HCT116 (cell line): ENCODE measurements around the gene TMEM135. TPM values are rescaled to one million over a fixed set of nuclear protein-coding genes. Genes with fewer than 3 reads are reported as not detected.
A peak's percentile ranks its signal among the peaks of the same experiment; 100 is the strongest.

ENCODE experiments used
- ATAC-seq: fragments of 200-7000 bp; cut with Tn5 transposase; 2 replicates; pipeline ENCODE4 v1.9.1; 2020; ENCODE audit warnings: mild to moderate bottlenecking, moderate library complexity
- BruUV-seq: library from RNA; stranded (reverse); fragments of 400-500 nt; replicated peaks from 2 replicates; lab custom pipeline; 2021; lab: Mats Ljungman, UMichigan
- CTCF ChIA-PET: fragments of 300-600 bp; sonication (Branson Sonifier 250); formaldehyde crosslinking; loops from one replicate; lab custom pipeline; 2021; ENCODE audit warnings: antibody characterized with exemption; lab: Charles Lee
- POLR2A ChIA-PET: fragments of 300-600, 350-600 bp; sonication (Branson Sonifier 250); formaldehyde crosslinking; loops from one replicate; lab custom pipeline; 2021; ENCODE audit warnings: antibody characterized with exemption; lab: Charles Lee
- RAD21 ChIA-PET, 2 experiments: fragments of 300-600 bp; sonication (Branson Sonifier 250); formaldehyde crosslinking; loops; one replicate each; lab custom pipeline; 2023; ENCODE audit warnings: low total read pairs in 2 of 2; ENCODE audit not compliant: uncharacterized antibody in 2 of 2, unreplicated experiment in 2 of 2, low non-redundant PET in 1 of 2; lab: Charles Lee
- DNase-seq: peaks from one replicate; pipeline ENCODE4 v3.0.0-alpha.2; 2010; ENCODE audit warnings: low read depth, low spot score
- H2AFZ ChIP-seq: fragments of 200-600 bp; shearing (Covaris generic), sonication (generic); 2 replicates; pipeline ENCODE4 v1.6.1; 2017; ENCODE audit warnings: low read depth, mixed run types, mixed read lengths, antibody characterized with exemption, low read length; ENCODE audit not compliant: poor library complexity, severe bottlenecking
- H3K27ac ChIP-seq: 2 replicates; pipeline ENCODE4 v1.5.1; 2012; ENCODE audit warnings: low read depth, low read length
- H3K27me3 ChIP-seq: fragments of 200-600 bp; sonication (generic); 2 replicates; pipeline ENCODE4 v1.6.1; 2016; ENCODE audit warnings: mixed run types, low read length, mixed read lengths; ENCODE audit not compliant: insufficient read depth
- H3K36me3 ChIP-seq, 2 experiments: fragments of 200-500 bp in 1 of 2; fragments of 200-600 bp in 1 of 2; sonication (Bioruptor generic) in 1 of 2; sonication (generic) in 1 of 2; 2 replicates each; pipeline versions ENCODE4 v1.5.1 to v1.6.1; 2014 to 2016; ENCODE audit warnings: low read length in 2 of 2, inconsistent platforms in 1 of 2, mixed read lengths in 1 of 2, mixed run types in 1 of 2; ENCODE audit not compliant: insufficient read depth in 2 of 2, control insufficient read depth in 1 of 2
- H3K4me1 ChIP-seq, 2 experiments: fragments of 200-600 bp in 1 of 2; sonication (generic) in 1 of 2; 2 replicates each; pipeline versions ENCODE4 v1.5.1 to v1.6.1; 2012 to 2017; ENCODE audit warnings: low read length in 2 of 2, inconsistent platforms in 1 of 2, mild to moderate bottlenecking in 1 of 2, mixed read lengths in 1 of 2, mixed run types in 1 of 2, moderate library complexity in 1 of 2; ENCODE audit not compliant: insufficient read depth in 2 of 2, control insufficient read depth in 1 of 2
- H3K4me2 ChIP-seq: fragments of 200-600 bp; sonication (generic); 2 replicates; pipeline ENCODE4 v1.6.1; 2017; ENCODE audit warnings: mixed run types, low read length, mixed read lengths
- H3K4me3 ChIP-seq, 2 experiments: fragments of 200-600 bp in 1 of 2; sonication (generic) in 1 of 2; replicated peaks in 1 of 2; 2 replicates each; pipeline ENCODE4 v1.5.1; 2011 to 2016; ENCODE audit warnings: low read length in 2 of 2, control low read depth in 1 of 2, low read depth in 1 of 2, mild to moderate bottlenecking in 1 of 2, mixed read lengths in 1 of 2, mixed run types in 1 of 2
- H3K79me2 ChIP-seq: fragments of 200-600 bp; sonication (generic); 2 replicates; pipeline ENCODE4 v1.6.1; 2017; ENCODE audit warnings: mild to moderate bottlenecking, mixed run types, low read length, moderate library complexity, mixed read lengths; ENCODE audit not compliant: insufficient read depth
- H3K9ac ChIP-seq: fragments of 200-600 bp; sonication (generic); 2 replicates; pipeline ENCODE4 v1.6.1; 2016; ENCODE audit warnings: low read length, mixed read lengths
- H3K9me2 ChIP-seq: fragments of 200-600 bp; sonication (generic), shearing (Covaris generic); 2 replicates; pipeline ENCODE4 v1.6.1; 2017; ENCODE audit warnings: mixed run types, mild to moderate bottlenecking, moderate library complexity; ENCODE audit not compliant: insufficient read depth
- H3K9me3 ChIP-seq, 2 experiments: fragments of 200-500 bp in 1 of 2; fragments of 200-600 bp in 1 of 2; sonication (Bioruptor generic) in 1 of 2; sonication (generic) in 1 of 2; 2 replicates each; pipeline ENCODE4 v1.6.1; 2014 to 2017; ENCODE audit warnings: low read length in 2 of 2, mixed read lengths in 2 of 2, inconsistent platforms in 1 of 2, low read depth in 1 of 2, mild to moderate bottlenecking in 1 of 2, mixed run types in 1 of 2, moderate library complexity in 1 of 2; ENCODE audit not compliant: control insufficient read depth in 1 of 2, insufficient read depth in 1 of 2
- H4K20me1 ChIP-seq: fragments of 200-600 bp; sonication (generic), shearing (Covaris generic); 2 replicates; pipeline ENCODE4 v1.6.1; 2017; ENCODE audit warnings: mixed run types, mild to moderate bottlenecking, moderate library complexity; ENCODE audit not compliant: insufficient read depth
- CBX3 ChIP-seq: IDR thresholded peaks from 2 replicates; pipeline ENCODE4 v1.6.1; 2012; ENCODE audit warnings: low read depth
- CTCF ChIP-seq, 3 experiments: fragments of 200-600 bp in 1 of 3; sonication (generic) in 1 of 3; IDR thresholded peaks in 2 of 3; conservative IDR thresholded peaks in 1 of 3; 2 replicates each; pipeline ENCODE4 v1.5.1; 2012 to 2017; ENCODE audit warnings: low read depth in 2 of 3, low read length in 2 of 3, antibody characterized with exemption in 1 of 3, borderline replicate concordance in 1 of 3, control low read depth in 1 of 3, mild to moderate bottlenecking in 1 of 3, mixed read lengths in 1 of 3, mixed run types in 1 of 3, moderate library complexity in 1 of 3; ENCODE audit not compliant: insufficient read depth in 1 of 3
- ELF1 ChIP-seq: IDR thresholded peaks from 2 replicates; pipeline ENCODE4 v1.6.1; 2012; ENCODE audit warnings: low read depth, borderline replicate concordance
- POLR2A ChIP-seq: IDR thresholded peaks from 2 replicates; pipeline ENCODE4 v1.7.0; 2011; ENCODE audit warnings: borderline replicate concordance; ENCODE audit not compliant: insufficient read depth, insufficient read length; ENCODE audit errors: extremely low read depth
- POLR2AphosphoS5 ChIP-seq: IDR thresholded peaks from 2 replicates; pipeline ENCODE4 v1.6.1; 2011; ENCODE audit warnings: mild to moderate bottlenecking, low read depth, low read length, moderate library complexity
- RAD21 ChIP-seq: IDR thresholded peaks from 2 replicates; pipeline ENCODE4 v1.6.1; 2012; ENCODE audit warnings: low read depth, mild to moderate bottlenecking
- intact Hi-C: fragments of 100-400 bp; cut with micrococcal nuclease; formaldehyde crosslinking; loops from 2 replicates; pipeline ENCODE4 v1.10.0; 2022
- total RNA-seq: library from RNA; stranded (reverse); gene quantifications from one replicate; pipeline ENCODE4 v1.2.1, GENCODE V29; 2021; ENCODE audit not compliant: unreplicated experiment

The TMEM135 gene
- total RNA-seq, 1 experiment from 2014 or later = 50.6 TPM

DNA sequence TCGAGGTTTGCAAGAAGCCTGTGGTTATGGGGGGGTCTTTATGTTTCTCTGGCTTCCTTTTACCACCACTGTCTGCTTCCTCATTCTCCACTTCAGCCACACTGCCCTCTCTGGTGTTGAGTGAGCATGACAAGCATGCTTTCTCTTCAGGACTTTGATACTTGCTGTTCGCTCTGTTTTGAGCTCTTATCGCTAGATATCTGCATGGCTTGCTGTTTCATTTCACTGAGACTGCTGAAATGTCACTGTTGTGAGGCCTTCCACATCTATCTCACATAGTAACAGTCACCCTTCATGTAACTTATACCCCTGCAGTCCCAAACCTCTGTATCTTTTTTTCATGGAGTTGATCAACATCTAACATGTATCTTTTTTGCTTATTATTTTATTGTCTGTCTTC is 59.8 kb downstream of the TMEM135 start:
- no peak overlapping the region for H3K9ac ChIP-seq

More for the DNA sequence above, 59.8 kb downstream of the TMEM135 start:
- ChIA-PET CTCF (interaction anchor here (1.0 to 1.6 kb wide), 10 partner anchors 8 to 110 kb away, joined by 3 to 18 read pairs (median 4); no protein-coding TSS in a partner anchor), POLR2A (no interaction called here), RAD21 (no interaction called here)
- peak; percentile 22 to 87 (median 69); a peak in 5 of 6 replicates for TF ChIP-seq CTCF (IDR thresholded peaks at IDR 0.05 in 2 of 3, conservative IDR thresholded peaks at IDR 0.05 in 1 of 3; ENCODE audit: borderline replicate concordance in 1 of 3, insufficient read depth in 1 of 3, low read depth in 2 of 3, low read length in 2 of 3)
- TF ChIP-seq RAD21 = peak; percentile 34
- TF ChIP-seq CBX3 = peak; percentile 38; the same call in 1 of the 2 replicates
- no peak for TF ChIP-seq POLR2AphosphoS5
- TF ChIP-seq POLR2A = no peak
- TF ChIP-seq ELF1 = peak; percentile 40
- H3K4me1 ChIP-seq = no peaks in the 10 kb centered on the region
- H3K4me2 ChIP-seq = no peak overlapping the region
- peak; percentile 92 for ATAC-seq
- no peaks in the 10 kb centered on the region for H4K20me1 ChIP-seq
- BruUV-seq = no TSS peak
- H3K79me2 ChIP-seq = 0 out of 2 replicates have a peak, but pooled peaks cover 6% of the 10 kb centered on the region
- no peak overlapping the region for H3K27ac ChIP-seq
- no peak overlapping the region for H2AFZ ChIP-seq
- peaks cover 0 to 3% of the 10 kb centered on the region in 2 experiments; a peak in 1 of 4 replicates for H3K9me3 ChIP-seq
- intact Hi-C loops = loop anchor here (5.0 kb wide), 1 partner anchor 195 kb away; no protein-coding TSS in a partner anchor
- no peaks in the 10 kb centered on the region for H3K27me3 ChIP-seq
- no peak overlapping the region for H3K4me3 ChIP-seq
- peak; percentile 19 for DNase-seq
- H3K9me2 ChIP-seq = no peaks in the 10 kb centered on the region
- no peaks in the 10 kb centered on the region for H3K36me3 ChIP-seq
